CD4-positive, alpha-beta T cell treated with Interleukin-6 at 100 ng/mL for 8 hours (primary cell): Measurements from ENCODE around the gene GRIN2C.

Experiments used
- DNase-seq: peaks from one replicate; pipeline ENCODE4 v3.0.0-alpha.2; 2020; ENCODE audit warnings: mixed read lengths, low spot score

The GRIN2C gene

GRCh38 chr17:74799097-74799496 is 60.6 kb downstream of the GRIN2C start:
- DNase-seq = no peak

- DNase-seq = no peak
Observed at GRCh38 chr17:74798239-74798707, 61.4 kb downstream of the GRIN2C start.

- no peak for DNase-seq
Observed at GRCh38 chr17:74797824-74798223, 61.9 kb downstream of the GRIN2C start.

- no peak for DNase-seq
Observed at GRCh38 chr17:74796866-74797265, 62.8 kb downstream of the GRIN2C start.

- DNase-seq = no peak
Observed at GRCh38 chr17:74796211-74796610, 63.5 kb downstream of the GRIN2C start.

GRCh38 chr17:74795327-74796020 is 64.2 kb downstream of the GRIN2C start:
- no peak for DNase-seq

- no peak for DNase-seq
Observed at GRCh38 chr17:74792586-74793105, 67.0 kb downstream of the GRIN2C start.
